ENCODE results near the gene OTP. TPM values are rescaled to one million over a fixed set of nuclear protein-coding genes. Genes with fewer than 3 reads are reported as not detected.

Gene OTP
- total and polyA plus RNA-seq, 3 donors from 2014 or later = 0.37 to 1.5 (median 0.39) TPM

GRCh38 chr5:77663090-77663863, 24.8 kb upstream of the OTP start:
- TF ChIP-seq CTCF (IDR thresholded peaks at IDR 0.05) = no peak
- TF ChIP-seq POLR2A (IDR thresholded peaks at IDR 0.05) = no peak
- H3K27me3 ChIP-seq = no peaks in the 10 kb centered on the region
- H3K4me1 ChIP-seq = no peaks in the 10 kb centered on the region
- H3K9me3 ChIP-seq = no peaks in the 10 kb centered on the region
- intact Hi-C loops (cut with DNase I; ENCODE audit: low total_unique reads) = no loop called here
- whole genome bisulfite sequencing, 2 donors = 74 to 79% methylated on average over 7 of the region's 7 CpGs
- H3K36me3 ChIP-seq (ENCODE audit: low read depth, missing control alignments) = no peaks in the 10 kb centered on the region
- no peak overlapping the region for H3K27ac ChIP-seq
- no peak overlapping the region for H3K4me3 ChIP-seq
- DNase-seq = no peak

- TF ChIP-seq CTCF (IDR thresholded peaks at IDR 0.05) = no peak
- no peak for TF ChIP-seq POLR2A (IDR thresholded peaks at IDR 0.05)
- Histone ChIP-seq H3K4me1 (no peaks in the 10 kb centered on the region), H3K4me3 (no peak overlapping the region), H3K36me3 (ENCODE audit: low read depth, missing control alignments) (no peaks in the 10 kb centered on the region), H3K27ac (no peak overlapping the region), H3K27me3 (no peaks in the 10 kb centered on the region), H3K9me3 (no peaks in the 10 kb centered on the region)
- intact Hi-C loops (cut with DNase I; ENCODE audit: low total_unique reads) = no loop called here
- no peak for DNase-seq
Observed at GRCh38 chr5:77662635-77663034, 24.1 kb upstream of the OTP start.

- Histone ChIP-seq H3K27ac (no peak overlapping the region), H3K4me3 (no peak overlapping the region), H3K4me1 (no peaks in the 10 kb centered on the region), H3K36me3 (ENCODE audit: low read depth, missing control alignments) (no peaks in the 10 kb centered on the region), H3K27me3 (no peaks in the 10 kb centered on the region), H3K9me3 (no peaks in the 10 kb centered on the region)
- no peak for DNase-seq
- intact Hi-C loops (cut with DNase I; ENCODE audit: low total_unique reads) = no loop called here
- TF ChIP-seq POLR2A (IDR thresholded peaks at IDR 0.05) = no peak
- no peak for TF ChIP-seq CTCF (IDR thresholded peaks at IDR 0.05)
Observed at GRCh38 chr5:77658662-77659061, 20.1 kb upstream of the OTP start.

GRCh38 chr5:77651343-77651742, 12.8 kb upstream of the OTP start:
- TF ChIP-seq CTCF (IDR thresholded peaks at IDR 0.05) = no peak
- TF ChIP-seq POLR2A (IDR thresholded peaks at IDR 0.05) = no peak
- H3K27me3 ChIP-seq = no peaks in the 10 kb centered on the region
- intact Hi-C loops (cut with DNase I; ENCODE audit: low total_unique reads) = no loop called here
- H3K9me3 ChIP-seq = no peaks in the 10 kb centered on the region
- H3K36me3 ChIP-seq (ENCODE audit: low read depth, missing control alignments) = no peaks in the 10 kb centered on the region
- H3K27ac ChIP-seq = no peak overlapping the region
- no peak for DNase-seq
- WGBS, 2 donors = 36 to 45% methylated on average over 2 of the region's 2 CpGs
- H3K4me1 ChIP-seq = no peaks in the 10 kb centered on the region
- H3K4me3 ChIP-seq = no peak overlapping the region

GRCh38 chr5:77650686-77651085, 12.2 kb upstream of the OTP start:
- Histone ChIP-seq H3K27ac (no peak overlapping the region), H3K9me3 (no peaks in the 10 kb centered on the region), H3K4me3 (no peak overlapping the region), H3K4me1 (no peaks in the 10 kb centered on the region), H3K36me3 (ENCODE audit: low read depth, missing control alignments) (no peaks in the 10 kb centered on the region), H3K27me3 (no peaks in the 10 kb centered on the region)
- 40 to 87% methylated on average over 1 of the region's 1 CpG for WGBS, 2 donors
- intact Hi-C loops (cut with DNase I; ENCODE audit: low total_unique reads) = no loop called here
- TF ChIP-seq CTCF (IDR thresholded peaks at IDR 0.05) (no peak), POLR2A (IDR thresholded peaks at IDR 0.05) (no peak)
- DNase-seq = no peak
